Kidney (tissue), 14 donors: ENCODE measurements around the gene C2CD3. TPM values are rescaled to one million over a fixed set of nuclear protein-coding genes. Genes with fewer than 3 reads are reported as not detected.

ENCODE experiments used
- DNase-seq, 5 donors: peaks; one replicate each; pipeline ENCODE4 v3.0.0-alpha.2; 2013 to 2020
- FAIRE-seq: peaks from 2 replicates; lab custom pipeline; 2012; peaks lifted over from hg19 to GRCh38; lab: Jason Lieb, UNC
- H3K27ac ChIP-seq, 2 donors: one replicate each; pipeline ENCODE4 v1.7.0; 2013; ENCODE audit warnings: low read depth in 2 of 2, low read length in 2 of 2, inconsistent platforms in 1 of 2
- H3K27me3 ChIP-seq: one replicate; pipeline ENCODE4 v1.7.1; 2013; ENCODE audit warnings: low read length, inconsistent platforms; ENCODE audit not compliant: control insufficient read depth, insufficient read depth
- H3K36me3 ChIP-seq, 3 donors: one replicate each; pipeline versions ENCODE4 v1.7.0 to v1.7.1; 2013; ENCODE audit warnings: low read length in 3 of 3, control low read depth in 1 of 3, inconsistent platforms in 1 of 3; ENCODE audit not compliant: insufficient read depth in 3 of 3, control insufficient read depth in 2 of 3
- H3K4me1 ChIP-seq, 3 donors: one replicate each; pipeline versions ENCODE4 v1.7.0 to v1.7.1; 2013; ENCODE audit warnings: low read length in 3 of 3, inconsistent platforms in 1 of 3, low read depth in 1 of 3; ENCODE audit not compliant: control insufficient read depth in 2 of 3, insufficient read depth in 2 of 3
- H3K4me3 ChIP-seq, 3 donors: one replicate each; pipeline versions ENCODE4 v1.7.0 to v1.8.1; 2013; ENCODE audit warnings: low read length in 3 of 3, control low read depth in 1 of 3, inconsistent platforms in 1 of 3
- H3K9ac ChIP-seq, 3 donors: one replicate each; pipeline versions ENCODE4 v1.7.0 to v1.7.1; 2013; ENCODE audit warnings: low read length in 3 of 3, control low read depth in 1 of 3, inconsistent platforms in 1 of 3
- H3K9me3 ChIP-seq, 3 donors: one replicate each; pipeline versions ENCODE4 v1.7.0 to v1.7.1; 2013; ENCODE audit warnings: low read length in 3 of 3, control low read depth in 1 of 3, inconsistent platforms in 1 of 3; ENCODE audit not compliant: control insufficient read depth in 2 of 3, insufficient read depth in 1 of 3
- intact Hi-C: fragments of 100-400 bp; cut with DNase I; formaldehyde crosslinking; loops from one replicate; pipeline ENCODE4 v1.11.1; 2022
- polyA plus RNA-seq: library from polyadenylated mRNA; stranded (reverse); fragments of 350-450 nt; fragmentation: Illumina TruSeq; extraction: RNeasy Lipid Tissue Mini Kit (QIAGEN cat#74804); gene quantifications from one replicate; pipeline ENCODE4 v1.2.3, GENCODE V29; 2014; ENCODE audit warnings: low read depth, low replicate concordance; ENCODE audit not compliant: insufficient read depth
- total RNA-seq: library from RNA; stranded (reverse); fragmentation: NEBNext Ultra II Directional; extraction: Animal tissue kit (Norgen Biotek cat#: 25700); gene quantifications from one replicate; pipeline ENCODE4 v1.2.1, GENCODE V29; 2021
- TF ChIP-seq, protein P1 (sequence below): IDR thresholded peaks from 3 replicates; pipeline ENCODE4 v1.5.1; 2012; ENCODE audit warnings: mild to moderate bottlenecking, moderate library complexity, borderline replicate concordance; ENCODE audit not compliant: insufficient read depth; ENCODE audit errors: extremely low read depth
- donor health status: control.
- donor health status: control.
- donor health status: control.
- donor health status: control.
- donor health status: control.
- donor health status: DM: yes; HTN: yes; CAD: no.
- donor health status: Normal renal cell carcinoma (clear cell type).

The C2CD3 gene
- total and polyA plus RNA-seq, 2 donors from 2014 or later, result 5.6 to 28.7 TPM

DNA sequence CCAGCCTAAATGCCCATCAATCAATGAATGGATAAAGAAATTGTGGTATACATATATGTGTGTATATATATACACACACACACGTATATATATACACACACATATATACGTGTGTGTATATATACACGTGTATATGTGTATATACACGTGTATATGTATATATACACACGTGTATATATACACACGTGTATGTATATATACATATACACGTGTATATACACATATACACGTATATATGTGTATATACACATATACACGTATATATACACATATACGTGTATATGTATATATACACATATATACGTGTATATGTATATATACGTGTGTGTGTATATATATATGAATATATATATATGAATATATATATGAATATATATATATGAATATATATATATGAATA is 54.1 kb downstream of the C2CD3 start:
- FAIRE-seq, result peak; percentile 100
- Histone ChIP-seq H3K27me3 (no peaks in the 10 kb centered on the region), H3K9ac (no peak overlapping the region), H3K9me3 (no peaks in the 10 kb centered on the region), H3K4me3 (no peak overlapping the region), H3K36me3 (peaks cover 9 to 15% (median 9%) of the 10 kb centered on the region in 3 donors), H3K27ac (no peak overlapping the region), H3K4me1 (no peaks in the 10 kb centered on the region)
- intact Hi-C loops, result no loop called here
- TF ChIP-seq, protein P1, sequence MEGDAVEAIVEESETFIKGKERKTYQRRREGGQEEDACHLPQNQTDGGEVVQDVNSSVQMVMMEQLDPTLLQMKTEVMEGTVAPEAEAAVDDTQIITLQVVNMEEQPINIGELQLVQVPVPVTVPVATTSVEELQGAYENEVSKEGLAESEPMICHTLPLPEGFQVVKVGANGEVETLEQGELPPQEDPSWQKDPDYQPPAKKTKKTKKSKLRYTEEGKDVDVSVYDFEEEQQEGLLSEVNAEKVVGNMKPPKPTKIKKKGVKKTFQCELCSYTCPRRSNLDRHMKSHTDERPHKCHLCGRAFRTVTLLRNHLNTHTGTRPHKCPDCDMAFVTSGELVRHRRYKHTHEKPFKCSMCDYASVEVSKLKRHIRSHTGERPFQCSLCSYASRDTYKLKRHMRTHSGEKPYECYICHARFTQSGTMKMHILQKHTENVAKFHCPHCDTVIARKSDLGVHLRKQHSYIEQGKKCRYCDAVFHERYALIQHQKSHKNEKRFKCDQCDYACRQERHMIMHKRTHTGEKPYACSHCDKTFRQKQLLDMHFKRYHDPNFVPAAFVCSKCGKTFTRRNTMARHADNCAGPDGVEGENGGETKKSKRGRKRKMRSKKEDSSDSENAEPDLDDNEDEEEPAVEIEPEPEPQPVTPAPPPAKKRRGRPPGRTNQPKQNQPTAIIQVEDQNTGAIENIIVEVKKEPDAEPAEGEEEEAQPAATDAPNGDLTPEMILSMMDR, result no peak
- no peak for DNase-seq

DNA sequence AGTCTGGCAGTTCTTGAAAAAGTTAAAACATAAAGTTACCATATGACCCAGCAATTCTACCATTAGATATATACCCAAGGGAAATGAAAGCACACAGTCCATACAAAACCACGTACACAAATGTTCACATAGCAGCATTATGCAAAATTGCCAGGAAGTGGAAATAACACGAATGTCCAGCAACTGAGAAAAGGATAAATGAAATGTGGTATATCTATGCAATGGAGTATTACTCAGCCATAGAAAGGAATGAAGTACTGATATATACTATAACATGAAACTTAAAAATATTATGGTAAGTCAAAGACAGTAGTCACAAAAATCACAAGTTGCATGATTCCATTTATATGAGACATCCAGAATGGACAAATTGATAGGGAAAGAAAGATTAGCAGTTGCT is 57.9 kb downstream of the C2CD3 start:
- Histone ChIP-seq H3K4me1 (no peaks in the 10 kb centered on the region), H3K9me3 (no peaks in the 10 kb centered on the region), H3K27ac (no peak overlapping the region), H3K36me3 (peaks cover 9 to 23% (median 9%) of the 10 kb centered on the region in 3 donors), H3K4me3 (no peak overlapping the region), H3K27me3 (no peaks in the 10 kb centered on the region), H3K9ac (no peak overlapping the region)
- TF ChIP-seq, protein P1, result no peak
- FAIRE-seq, result no peak
- intact Hi-C loops, result no loop called here
- DNase-seq, result no peak

DNA sequence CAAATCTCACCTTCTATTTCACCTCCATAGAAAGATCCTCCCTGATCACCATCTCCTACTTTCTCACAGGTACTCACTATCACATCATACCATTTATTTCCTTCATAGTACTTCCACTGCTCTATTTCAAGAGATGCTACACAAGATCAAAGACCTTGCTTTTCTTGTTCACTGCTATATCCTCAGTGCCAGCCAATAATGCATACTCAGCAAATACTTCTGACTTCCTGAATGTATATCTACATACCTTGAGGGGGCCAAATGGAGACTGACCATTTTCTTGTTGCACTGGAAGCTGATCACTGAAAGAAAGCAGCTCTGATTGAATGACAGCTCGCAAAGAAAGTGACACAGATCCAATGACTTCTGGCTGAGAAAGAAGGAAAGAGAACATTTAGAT is 64.7 kb downstream of the C2CD3 start:
- DNase-seq, result no peak
- intact Hi-C loops, result no loop called here
- Histone ChIP-seq H3K9me3 (no peaks in the 10 kb centered on the region), H3K9ac (no peak overlapping the region), H3K36me3 (peaks cover 8 to 17% (median 16%) of the 10 kb centered on the region in 3 donors), H3K27me3 (no peaks in the 10 kb centered on the region), H3K4me1 (no peaks in the 10 kb centered on the region), H3K27ac (no peak overlapping the region), H3K4me3 (no peak overlapping the region)
- TF ChIP-seq, protein P1, result no peak
- FAIRE-seq, result no peak

DNA sequence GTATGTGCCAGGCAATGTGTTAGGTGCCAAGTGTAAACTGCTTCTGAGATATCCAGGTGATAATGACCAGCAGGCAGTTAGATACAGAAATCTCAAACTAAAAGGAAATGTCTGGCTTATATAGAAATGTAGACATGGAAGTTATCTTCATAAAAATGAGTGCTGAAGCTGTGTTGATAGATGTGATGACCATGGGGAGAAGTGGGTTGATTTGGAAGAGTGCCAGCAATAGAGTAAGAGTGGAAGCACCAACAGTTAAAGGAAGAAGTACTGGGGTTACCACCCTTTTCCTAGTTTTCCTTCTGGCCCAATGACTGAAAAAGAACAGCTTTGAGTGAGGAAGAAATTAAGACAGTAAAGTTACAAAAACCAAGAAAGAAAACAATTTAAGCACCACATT is 68.5 kb downstream of the C2CD3 start:
- DNase-seq, result no peak
- no peaks in the 10 kb centered on the region for H3K4me1 ChIP-seq
- TF ChIP-seq, protein P1, result no peak
- no peaks in the 10 kb centered on the region for H3K27me3 ChIP-seq
- no peak for FAIRE-seq
- no peak overlapping the region for H3K4me3 ChIP-seq
- H3K36me3 ChIP-seq, result peaks cover 8 to 28% (median 16%) of the 10 kb centered on the region in 3 donors
- no peak overlapping the region for H3K9ac ChIP-seq
- H3K27ac ChIP-seq, result no peak overlapping the region
- H3K9me3 ChIP-seq, result no peaks in the 10 kb centered on the region
- intact Hi-C loops, result no loop called here
